Astrocyte (in vitro differentiated cells and primary cell): Measurements from ENCODE around the gene CHN2. TPM values are rescaled to one million over a fixed set of nuclear protein-coding genes. Genes with fewer than 3 reads are reported as not detected.

Experiments used
- DNase-seq: peaks from one replicate; pipeline ENCODE4 v3.0.0-alpha.2; 2010; ENCODE audit warnings: low read depth
- FAIRE-seq: peaks from 2 replicates; lab custom pipeline; 2011; peaks lifted over from hg19 to GRCh38; lab: Jason Lieb, UNC
- H2AFZ ChIP-seq: 2 replicates; pipeline ENCODE4 v1.6.0; 2012; ENCODE audit warnings: low read depth, low read length, inconsistent platforms
- H3K27ac ChIP-seq: 2 replicates; pipeline ENCODE4 v1.5.1; 2011; ENCODE audit warnings: low read depth, low read length, inconsistent platforms
- H3K27me3 ChIP-seq: 2 replicates; pipeline ENCODE4 v1.6.0; 2011; ENCODE audit warnings: low read length, inconsistent platforms; ENCODE audit not compliant: insufficient read depth
- H3K36me3 ChIP-seq: 2 replicates; pipeline ENCODE4 v1.5.1; 2011; ENCODE audit warnings: low read length, inconsistent platforms; ENCODE audit not compliant: insufficient read depth
- H3K4me1 ChIP-seq: 2 replicates; pipeline ENCODE4 v1.5.1; 2011; ENCODE audit warnings: low read length, inconsistent platforms; ENCODE audit not compliant: insufficient read depth
- H3K4me2 ChIP-seq: 2 replicates; pipeline ENCODE4 v1.6.0; 2012; ENCODE audit warnings: low read length, inconsistent platforms
- H3K4me3 ChIP-seq: 2 replicates; pipeline ENCODE4 v1.5.1; 2011; ENCODE audit warnings: low read depth, mild to moderate bottlenecking, low read length, inconsistent platforms; ENCODE audit not compliant: insufficient read depth
- H3K79me2 ChIP-seq: 2 replicates; pipeline ENCODE4 v1.6.0; 2012; ENCODE audit warnings: mild to moderate bottlenecking, low read length, inconsistent platforms; ENCODE audit not compliant: insufficient read depth
- H3K9ac ChIP-seq: 2 replicates; pipeline ENCODE4 v1.6.0; 2012; ENCODE audit warnings: mild to moderate bottlenecking, low read length, inconsistent platforms
- H3K9me3 ChIP-seq: 2 replicates; pipeline ENCODE4 v1.5.1; 2012; ENCODE audit warnings: low read depth, mild to moderate bottlenecking, low read length, inconsistent platforms; ENCODE audit not compliant: insufficient read depth
- H4K20me1 ChIP-seq: 2 replicates; pipeline ENCODE4 v1.6.0; 2012; ENCODE audit warnings: low read length, inconsistent platforms; ENCODE audit not compliant: insufficient read depth
- H3K27ac Mint-ChIP-seq: one replicate; pipeline ENCODE4 v1.8.0; 2021; ENCODE audit warnings: mild to moderate bottlenecking, mixed read lengths; ENCODE audit not compliant: unreplicated experiment
- H3K27me3 Mint-ChIP-seq: one replicate; pipeline ENCODE4 v1.8.0; 2021; ENCODE audit warnings: low read depth, mixed read lengths; ENCODE audit not compliant: unreplicated experiment
- H3K36me3 Mint-ChIP-seq: one replicate; pipeline ENCODE4 v1.8.0; 2021; ENCODE audit warnings: low read depth, mixed read lengths; ENCODE audit not compliant: unreplicated experiment
- H3K4me1 Mint-ChIP-seq: one replicate; pipeline ENCODE4 v1.8.0; 2021; ENCODE audit warnings: low read depth, mixed read lengths; ENCODE audit not compliant: unreplicated experiment
- H3K4me3 Mint-ChIP-seq: one replicate; pipeline ENCODE4 v1.8.0; 2021; ENCODE audit warnings: mild to moderate bottlenecking, moderate library complexity, mixed read lengths; ENCODE audit not compliant: unreplicated experiment
- H3K9me3 Mint-ChIP-seq: one replicate; pipeline ENCODE4 v1.8.0; 2021; ENCODE audit warnings: mild to moderate bottlenecking, mixed read lengths; ENCODE audit not compliant: unreplicated experiment
- CTCF ChIP-seq: IDR thresholded peaks from 2 replicates; pipeline ENCODE4 v1.5.1; 2011; ENCODE audit warnings: low read depth, mild to moderate bottlenecking, inconsistent platforms, low read length, moderate library complexity; ENCODE audit not compliant: insufficient read depth
- EZH2 ChIP-seq: IDR thresholded peaks from 2 replicates; pipeline ENCODE4 v1.6.1; 2012; ENCODE audit warnings: mild to moderate bottlenecking, low read length, inconsistent platforms; ENCODE audit not compliant: insufficient read depth
- total RNA-seq: library from RNA; stranded (reverse); gene quantifications from 2 replicates; pipeline ENCODE4 v1.2.1, GENCODE V29; 2021

Gene CHN2
- total RNA-seq, 1 donor from 2014 or later, result 2.5 TPM

GRCh38 chr7:29229066-29229465 lies 34.5 kb downstream of the CHN2 start:
- H3K4me3 Mint-ChIP-seq, result no peak overlapping the region
- Histone ChIP-seq H3K36me3 (no peaks in the 10 kb centered on the region), H4K20me1 (no peaks in the 10 kb centered on the region), H3K4me2 (no peak overlapping the region), H3K27ac (no peak overlapping the region), H3K9ac (no peak overlapping the region), H2AFZ (no peak overlapping the region), H3K79me2 (no peaks in the 10 kb centered on the region), H3K4me1 (no peaks in the 10 kb centered on the region), H3K9me3 (no peaks in the 10 kb centered on the region), H3K4me3 (no peak overlapping the region), H3K27me3 (no peaks in the 10 kb centered on the region)
- peaks cover 14% of the 10 kb centered on the region for H3K4me1 Mint-ChIP-seq
- no peaks in the 10 kb centered on the region for H3K27me3 Mint-ChIP-seq
- DNase-seq (no peak), FAIRE-seq (no peak)
- H3K9me3 Mint-ChIP-seq, result no peaks in the 10 kb centered on the region
- no peaks in the 10 kb centered on the region for H3K36me3 Mint-ChIP-seq
- no peak overlapping the region for H3K27ac Mint-ChIP-seq
- no peak for TF ChIP-seq CTCF
- no peak for TF ChIP-seq EZH2

- no peaks in the 10 kb centered on the region for H3K79me2 ChIP-seq
- no peaks in the 10 kb centered on the region for H3K9me3 ChIP-seq
- H3K27me3 ChIP-seq, result no peaks in the 10 kb centered on the region
- H3K9me3 Mint-ChIP-seq, result no peaks in the 10 kb centered on the region
- no peaks in the 10 kb centered on the region for H3K36me3 Mint-ChIP-seq
- no peak for TF ChIP-seq CTCF
- TF ChIP-seq EZH2, result no peak
- no peak overlapping the region for H3K27ac Mint-ChIP-seq
- H4K20me1 ChIP-seq, result no peaks in the 10 kb centered on the region
- H3K4me1 Mint-ChIP-seq, result peaks cover 10% of the 10 kb centered on the region
- no peaks in the 10 kb centered on the region for H3K36me3 ChIP-seq
- H2AFZ ChIP-seq, result no peak overlapping the region
- H3K4me1 ChIP-seq, result no peaks in the 10 kb centered on the region
- no peak overlapping the region for H3K9ac ChIP-seq
- no peak for DNase-seq
- no peaks in the 10 kb centered on the region for H3K27me3 Mint-ChIP-seq
- no peak for FAIRE-seq
- no peak overlapping the region for H3K27ac ChIP-seq
- no peak overlapping the region for H3K4me3 ChIP-seq
- no peak overlapping the region for H3K4me3 Mint-ChIP-seq
- no peak overlapping the region for H3K4me2 ChIP-seq
These were observed 35.4 kb downstream of the CHN2 start for GRCh38 chr7:29229946-29230345.

- Histone ChIP-seq H2AFZ (no peak overlapping the region), H3K27me3 (peaks cover 3% of the 10 kb centered on the region), H4K20me1 (no peaks in the 10 kb centered on the region), H3K36me3 (no peaks in the 10 kb centered on the region), H3K4me1 (no peaks in the 10 kb centered on the region), H3K27ac (no peak overlapping the region), H3K9ac (no peak overlapping the region), H3K4me2 (no peak overlapping the region), H3K4me3 (no peak overlapping the region), H3K9me3 (no peaks in the 10 kb centered on the region), H3K79me2 (no peaks in the 10 kb centered on the region)
- TF ChIP-seq CTCF, result no peak
- TF ChIP-seq EZH2, result no peak
- no peaks in the 10 kb centered on the region for H3K9me3 Mint-ChIP-seq
- no peaks in the 10 kb centered on the region for H3K27me3 Mint-ChIP-seq
- no peak overlapping the region for H3K4me3 Mint-ChIP-seq
- no peak for DNase-seq
- peaks cover 8% of the 10 kb centered on the region for H3K4me1 Mint-ChIP-seq
- no peak overlapping the region for H3K27ac Mint-ChIP-seq
- FAIRE-seq, result no peak
- no peaks in the 10 kb centered on the region for H3K36me3 Mint-ChIP-seq
These were observed 36.3 kb downstream of the CHN2 start for GRCh38 chr7:29230871-29231345.
